LNCAP (cell line): Measurements from ENCODE around the gene EEPD1.

Experiments used
- CTCF ChIP-seq: fragments of 450-650 bp; IDR thresholded peaks from 2 replicates; pipeline ENCODE4 v1.5.1; 2017; ENCODE audit warnings: mild to moderate bottlenecking

Gene EEPD1

GRCh38 chr7:36167403-36168050 is 14.5 kb downstream of the EEPD1 start:
- no peak for TF ChIP-seq CTCF

- no peak for TF ChIP-seq CTCF
Measured at GRCh38 chr7:36171503-36171902, 18.4 kb downstream of the EEPD1 start.

- TF ChIP-seq CTCF = no peak
Measured at GRCh38 chr7:36175886-36176285, 22.8 kb downstream of the EEPD1 start.

DNA sequence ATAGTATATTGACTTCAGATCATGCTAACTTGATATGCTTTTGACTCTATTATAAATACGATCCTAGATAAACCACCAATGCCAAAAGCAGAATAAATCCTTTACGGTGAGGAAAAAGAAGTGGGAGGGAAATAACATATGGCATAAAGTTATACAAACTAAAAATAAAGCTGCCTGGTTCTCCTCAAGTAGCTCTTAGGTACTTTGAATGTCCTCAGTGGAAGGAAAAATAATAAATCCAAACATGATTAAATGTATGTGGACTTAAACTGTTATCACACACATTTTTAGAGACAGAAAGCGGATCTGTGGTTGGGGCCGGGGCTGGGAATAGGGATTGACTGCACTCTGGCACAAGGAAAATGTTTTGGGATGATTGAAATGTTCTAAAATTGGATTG is 23.6 kb downstream of the EEPD1 start:
- no peak for TF ChIP-seq CTCF

GRCh38 chr7:36180121-36180520 is 27.1 kb downstream of the EEPD1 start:
- TF ChIP-seq CTCF = no peak

DNA sequence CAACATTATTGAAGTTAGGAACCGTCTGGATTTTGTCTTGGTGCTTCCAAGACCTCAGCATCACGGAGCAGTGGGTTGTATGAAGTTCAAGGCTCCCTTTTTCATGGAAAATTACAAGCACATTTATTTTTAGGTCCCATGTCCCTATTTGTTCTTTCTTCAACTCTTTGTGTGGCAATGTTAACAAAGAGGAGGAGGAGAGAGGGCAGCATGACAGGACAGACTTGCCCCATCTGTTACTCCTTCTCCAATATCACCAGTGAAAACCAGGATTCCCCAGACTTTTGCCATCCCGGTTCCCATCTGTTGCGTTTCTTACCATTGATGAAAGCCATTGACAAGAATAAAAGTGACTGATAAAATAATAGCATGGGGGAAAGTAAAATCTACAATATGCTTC is 28.6 kb downstream of the EEPD1 start:
- TF ChIP-seq CTCF = no peak

DNA sequence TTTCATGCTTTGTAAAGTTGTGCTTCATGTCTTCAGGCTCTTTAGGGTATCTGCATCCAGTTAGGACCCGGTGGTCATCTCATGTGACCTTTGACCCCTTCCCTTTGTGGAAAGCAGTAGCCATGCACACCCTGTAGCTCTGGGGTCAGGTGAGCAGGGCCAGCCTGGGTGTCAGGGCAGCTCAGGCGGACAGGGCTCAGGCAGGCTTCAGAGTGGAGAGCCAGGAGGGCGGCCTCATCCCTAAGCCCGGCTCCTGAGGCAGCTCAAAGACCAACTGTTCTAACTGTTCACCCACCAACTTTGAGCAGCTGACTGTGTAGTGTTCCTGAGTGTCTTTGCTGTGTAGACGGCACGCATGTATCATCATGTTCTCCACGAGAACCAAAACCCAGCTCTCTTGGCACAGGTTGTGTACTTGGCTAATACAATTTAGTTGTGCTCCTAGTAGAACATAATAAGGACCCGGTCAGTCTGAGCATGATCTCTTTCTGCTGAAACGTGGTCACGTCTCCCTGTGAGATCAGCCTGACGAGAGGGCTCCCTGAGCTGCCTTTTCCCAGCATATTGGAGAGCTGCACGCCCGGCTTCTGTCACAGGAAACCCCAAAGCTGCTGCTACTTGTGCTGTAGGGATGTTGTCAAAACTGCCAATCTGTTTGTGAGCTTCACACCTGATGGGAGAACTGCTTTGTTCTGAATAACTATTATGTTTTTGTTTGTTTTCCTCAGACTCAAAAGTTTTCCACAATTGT is 30.0 kb downstream of the EEPD1 start:
- no peak for TF ChIP-seq CTCF
